GM23338 (cell line): ENCODE data around the gene TMEM270. TPM values are rescaled to one million over a fixed set of nuclear protein-coding genes. Genes with fewer than 3 reads are reported as not detected.

Experiments
- ATAC-seq: fragments of 200-7000 bp; cut with Tn5 transposase; 3 replicates; pipeline ENCODE4 v1.9.1; 2020
- DNase-seq: peaks from one replicate; pipeline ENCODE4 v3.0.0-alpha.2; 2015; ENCODE audit warnings: low spot score
- H2AFZ ChIP-seq: fragments of 200-600 bp; sonication (generic); 2 replicates; pipeline ENCODE4 v1.8.0; 2016; ENCODE audit warnings: antibody characterized with exemption, mild to moderate bottlenecking, moderate library complexity
- H3F3A ChIP-seq: fragments of 200-600 bp; sonication (generic); replicated peaks from 2 replicates; pipeline ENCODE4 v1.8.0; 2017; ENCODE audit warnings: antibody characterized with exemption, mixed run types, low read depth
- H3K27ac ChIP-seq: fragments of 200-600 bp; sonication (generic); 2 replicates; pipeline ENCODE4 v1.6.1; 2016; ENCODE audit warnings: low read depth
- H3K27me3 ChIP-seq: fragments of 200-600 bp; sonication (generic); 2 replicates; pipeline ENCODE4 v1.8.0; 2016; ENCODE audit warnings: mild to moderate bottlenecking, mixed run types, moderate library complexity; ENCODE audit not compliant: insufficient read depth
- H3K36me3 ChIP-seq: fragments of 200-600 bp; sonication (generic); 2 replicates; pipeline ENCODE4 v1.8.0; 2016; ENCODE audit warnings: mild to moderate bottlenecking; ENCODE audit not compliant: insufficient read depth
- H3K4me1 ChIP-seq: fragments of 200-600 bp; sonication (generic); 2 replicates; pipeline ENCODE4 v1.8.0; 2016; ENCODE audit warnings: mild to moderate bottlenecking, moderate library complexity; ENCODE audit not compliant: insufficient read depth
- H3K4me2 ChIP-seq: fragments of 200-600 bp; sonication (generic); 2 replicates; pipeline ENCODE4 v1.7.1; 2017; ENCODE audit warnings: mixed run types
- H3K4me3 ChIP-seq: fragments of 200-600 bp; sonication (generic); 2 replicates; pipeline ENCODE4 v1.6.1; 2016; ENCODE audit warnings: mixed run types
- H3K79me2 ChIP-seq: fragments of 200-600 bp; sonication (generic); replicated peaks from 2 replicates; pipeline ENCODE4 v1.8.0; 2017; ENCODE audit warnings: mild to moderate bottlenecking; ENCODE audit not compliant: insufficient read depth
- H3K9me2 ChIP-seq: fragments of 200-600 bp; sonication (generic); 2 replicates; pipeline ENCODE4 v1.8.0; 2017; ENCODE audit not compliant: insufficient read depth
- H4K20me1 ChIP-seq: fragments of 200-600 bp; sonication (generic); replicated peaks from 2 replicates; pipeline ENCODE4 v1.8.0; 2017; ENCODE audit warnings: mild to moderate bottlenecking; ENCODE audit not compliant: insufficient read depth
- H3K27ac Mint-ChIP-seq: 2 replicates; pipeline ENCODE4 v1.8.0; 2020; ENCODE audit warnings: inconsistent platforms, mild to moderate bottlenecking, moderate library complexity, mixed read lengths
- H3K27me3 Mint-ChIP-seq: 3 replicates; pipeline ENCODE4 v1.8.0; 2022; ENCODE audit warnings: low read depth, mild to moderate bottlenecking, moderate library complexity, mixed read lengths, inconsistent platforms; ENCODE audit not compliant: insufficient read depth, poor library complexity
- H3K36me3 Mint-ChIP-seq: 3 replicates; pipeline ENCODE4 v1.8.0; 2021; ENCODE audit warnings: low read depth, mild to moderate bottlenecking, inconsistent platforms, moderate library complexity, mixed read lengths
- H3K4me1 Mint-ChIP-seq: 3 replicates; pipeline ENCODE4 v1.8.0; 2020; ENCODE audit warnings: mild to moderate bottlenecking, inconsistent platforms, mixed read lengths
- H3K4me3 Mint-ChIP-seq: 3 replicates; pipeline ENCODE4 v1.8.0; 2021; ENCODE audit warnings: moderate library complexity, mild to moderate bottlenecking, inconsistent platforms, mixed read lengths
- H3K9me3 Mint-ChIP-seq: 3 replicates; pipeline ENCODE4 v1.8.0; 2020; ENCODE audit warnings: moderate library complexity, mild to moderate bottlenecking, inconsistent platforms, mixed read lengths
- CREB1 ChIP-seq: fragments of 250-450 bp; sonication (Bioruptor Pico); IDR thresholded peaks from 2 replicates; pipeline ENCODE4 v1.5.0; 2020; ENCODE audit warnings: low read depth, mild to moderate bottlenecking, moderate library complexity
- CTCF ChIP-seq, 2 experiments: fragments of 200-600 bp in 1 of 2; sonication (generic) in 1 of 2; conservative IDR thresholded peaks; 2 replicates each; pipeline versions ENCODE4 v1.5.1 to v1.6.1; 2016 to 2017; ENCODE audit warnings: antibody characterized with exemption in 2 of 2, low read depth in 2 of 2, mild to moderate bottlenecking in 2 of 2, moderate library complexity in 1 of 2
- ETS1 ChIP-seq: IDR thresholded peaks from 2 replicates; pipeline ENCODE4 v1.6.1; 2016; ENCODE audit warnings: antibody characterized with exemption
- EZH2 ChIP-seq: fragments of 200-600 bp; sonication (generic); IDR thresholded peaks from one replicate; pipeline ENCODE4 v1.8.0; 2017; ENCODE audit warnings: antibody characterized with exemption, mild to moderate bottlenecking, low read depth; ENCODE audit not compliant: unreplicated experiment
- EZH2phosphoT487 ChIP-seq: fragments of 200-600 bp; sonication (generic); IDR thresholded peaks from one replicate; pipeline ENCODE4 v1.8.1; 2018; ENCODE audit warnings: antibody characterized with exemption; ENCODE audit not compliant: unreplicated experiment
- JUNB ChIP-seq: IDR thresholded peaks from one replicate; pipeline ENCODE4 v1.6.1; 2016; ENCODE audit warnings: antibody characterized with exemption; ENCODE audit not compliant: unreplicated experiment
- NANOG ChIP-seq: IDR thresholded peaks from 2 replicates; pipeline ENCODE4 v1.6.1; 2016; ENCODE audit warnings: antibody characterized with exemption, borderline replicate concordance
- POLR2AphosphoS5 ChIP-seq: IDR thresholded peaks from 2 replicates; pipeline ENCODE4 v1.6.1; 2016; ENCODE audit warnings: antibody characterized with exemption, low read depth
- REST ChIP-seq: IDR thresholded peaks from one replicate; pipeline ENCODE4 v1.6.1; 2018; ENCODE audit warnings: antibody characterized with exemption; ENCODE audit not compliant: unreplicated experiment
- STAT1 ChIP-seq: IDR thresholded peaks from one replicate; pipeline ENCODE4 v1.6.1; 2016; ENCODE audit warnings: antibody characterized with exemption; ENCODE audit not compliant: unreplicated experiment
- ZNF114 ChIP-seq: fragments of 250-450 bp; sonication (Bioruptor Pico); IDR thresholded peaks from 2 replicates; pipeline ENCODE4 v1.5.0; 2020; ENCODE audit warnings: mild to moderate bottlenecking, moderate library complexity
- ZNF331 ChIP-seq: fragments of 250-450 bp; sonication (Bioruptor Pico); IDR thresholded peaks from 2 replicates; pipeline ENCODE4 v1.5.0; 2020; ENCODE audit warnings: low read depth, mild to moderate bottlenecking, moderate library complexity
- ZNF462 ChIP-seq: fragments of 250-450 bp; sonication (Bioruptor Pico); IDR thresholded peaks from 2 replicates; pipeline ENCODE4 v1.5.0; 2020; ENCODE audit warnings: mild to moderate bottlenecking, moderate library complexity
- polyA plus RNA-seq: library from polyadenylated mRNA; unstranded; fragments of >200 nt; fragmentation: Nextera tagmentation; extraction: Ambion mirVana; gene quantifications from 2 replicates; pipeline ENCODE4 v1.2.1, GENCODE V29; 2016
- total RNA-seq: library from RNA; depleted of rRNA; stranded (reverse); fragments of >200 nt; shearing (Covaris generic); gene quantifications from 2 replicates; pipeline ENCODE4 v1.2.3, GENCODE V29; 2014

Gene TMEM270
- total and polyA plus RNA-seq, 2 experiments from 2014 or later: not detected

- Mint-ChIP-seq H3K27ac (no peak overlapping the region), H3K4me1 (peaks cover 3% of the 10 kb centered on the region; the same call in 2 of the 3 replicates), H3K4me3 (no peak overlapping the region), H3K9me3 (no peaks in the 10 kb centered on the region), H3K27me3 (peaks cover 2% of the 10 kb centered on the region), H3K36me3 (no peaks in the 10 kb centered on the region)
- no peak overlapping the region for H3K27ac ChIP-seq
- H3K9me2 ChIP-seq: no peaks in the 10 kb centered on the region
- no peaks in the 10 kb centered on the region for H4K20me1 ChIP-seq
- no peak overlapping the region for H2AFZ ChIP-seq
- no peaks in the 10 kb centered on the region for H3K36me3 ChIP-seq
- no peak for TF ChIP-seq ZNF331 (CRISPR knock-in tag)
- TF ChIP-seq STAT1: no peak
- no peak for TF ChIP-seq CREB1 (CRISPR knock-in tag)
- TF ChIP-seq NANOG: no peak
- TF ChIP-seq POLR2AphosphoS5: no peak
- TF ChIP-seq EZH2: no peak
- TF ChIP-seq JUNB: no peak
- TF ChIP-seq ZNF114 (CRISPR knock-in tag): no peak
- TF ChIP-seq EZH2phosphoT487: no peak
- no peak for TF ChIP-seq ETS1
- no peak for TF ChIP-seq REST
- TF ChIP-seq ZNF462 (CRISPR knock-in tag): no peak
- TF ChIP-seq CTCF (conservative IDR thresholded peaks at IDR 0.05; ENCODE audit: low read depth in 2 of 2): no peak
- no peaks in the 10 kb centered on the region for H3K27me3 ChIP-seq
- H3F3A ChIP-seq: no peaks in the 10 kb centered on the region
- no peak for ATAC-seq
- no peak overlapping the region for H3K4me3 ChIP-seq
- H3K4me2 ChIP-seq: no peak overlapping the region
- no peaks in the 10 kb centered on the region for H3K79me2 ChIP-seq
- DNase-seq: no peak
- H3K4me1 ChIP-seq: no peaks in the 10 kb centered on the region
Observed at GRCh38 chr7:73880755-73881328, 19.9 kb downstream of the TMEM270 start.
